Fibroblast of villous mesenchyme (primary cell): ENCODE results near the gene CELSR1. TPM values are rescaled to one million over a fixed set of nuclear protein-coding genes. Genes with fewer than 3 reads are reported as not detected.

Experiments
- DNase-seq: peaks from one replicate; pipeline ENCODE4 v3.0.0-alpha.2; 2010; ENCODE audit warnings: low read depth
- H3K4me3 ChIP-seq: 2 replicates; pipeline ENCODE4 v1.5.1; 2011; ENCODE audit warnings: low read depth, mild to moderate bottlenecking, low read length
- CTCF ChIP-seq: IDR thresholded peaks from 2 replicates; pipeline ENCODE4 v1.5.1; 2012; ENCODE audit warnings: low read depth, mild to moderate bottlenecking, low read length; ENCODE audit not compliant: insufficient read depth
- total RNA-seq: library from RNA; depleted of rRNA; stranded (reverse); fragments of >200 nt; gene quantifications from 2 replicates; pipeline ENCODE4 v1.2.3, GENCODE V29; 2012

The CELSR1 gene
- total RNA-seq, 1 donor = 1.7 TPM

DNA sequence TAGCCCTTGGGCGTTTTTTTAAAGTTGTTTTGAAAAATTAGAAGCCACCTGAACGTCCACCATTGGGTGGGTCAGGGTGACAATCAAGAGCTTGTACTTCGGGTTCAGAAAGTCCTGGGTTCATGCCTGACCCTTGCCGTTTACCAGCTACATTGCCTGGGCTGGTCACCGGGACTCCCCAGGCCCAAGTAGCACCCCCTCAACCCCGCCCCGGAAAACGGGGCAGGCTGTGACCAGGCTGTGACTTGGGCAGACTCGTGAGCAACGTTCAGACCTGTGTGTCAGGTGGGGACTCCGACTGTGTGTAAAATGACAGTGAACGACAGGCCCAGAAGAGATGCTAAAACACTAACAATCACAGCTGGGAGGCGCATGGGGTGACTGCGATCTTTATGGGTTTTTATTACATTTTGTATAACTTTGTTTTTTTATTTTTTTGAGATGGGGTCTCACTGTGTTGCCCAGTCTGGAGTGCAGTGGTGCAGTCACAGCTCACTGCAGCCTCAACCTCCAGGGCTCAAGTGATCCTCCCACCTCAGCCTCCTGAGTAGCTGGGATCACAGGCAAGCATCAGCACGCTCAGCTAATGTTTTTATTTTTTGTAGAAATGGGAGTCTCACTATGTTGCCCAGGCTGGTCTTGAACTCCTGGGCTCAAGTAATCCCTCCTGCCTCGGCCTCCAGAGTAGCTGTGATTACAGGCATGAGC is 145.1 kb downstream of the CELSR1 start:
- TF ChIP-seq CTCF = no peak
- H3K4me3 ChIP-seq = no peak overlapping the region
- no peak for DNase-seq

GRCh38 chr22:46391486-46392136 is 145.8 kb downstream of the CELSR1 start:
- no peak overlapping the region for H3K4me3 ChIP-seq
- no peak for DNase-seq
- no peak for TF ChIP-seq CTCF

DNA sequence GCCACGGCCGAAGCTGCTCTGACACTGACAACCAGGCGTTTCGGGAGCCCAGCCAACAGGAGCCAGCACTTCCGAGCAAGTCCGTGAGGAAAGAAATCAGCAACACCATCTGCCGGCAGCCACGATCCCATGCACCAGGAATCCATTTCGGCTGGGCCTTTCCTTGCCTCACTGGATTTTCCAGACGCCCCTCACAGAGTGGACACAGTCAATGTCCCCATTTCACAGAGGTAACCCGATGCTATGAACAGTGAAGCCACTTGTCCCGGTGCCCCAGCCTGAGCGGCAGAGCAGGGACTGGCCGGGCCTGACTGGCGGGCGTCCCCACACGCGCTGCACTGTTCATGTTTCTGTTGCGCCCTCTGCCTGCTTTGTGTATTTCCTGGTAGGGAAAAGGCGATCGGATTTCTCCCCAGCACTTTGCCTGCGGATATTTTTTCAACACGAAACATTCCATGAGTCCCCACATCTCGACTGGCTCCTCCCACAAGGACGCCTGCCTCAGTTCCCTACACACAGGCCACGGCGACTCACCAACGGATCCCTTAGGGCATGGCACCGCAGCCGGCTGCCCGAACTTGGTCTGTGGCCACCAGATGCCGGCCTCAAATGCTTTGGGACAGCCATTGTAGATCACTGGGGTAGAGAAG is 146.6 kb downstream of the CELSR1 start:
- no peak overlapping the region for H3K4me3 ChIP-seq
- peak; percentile 52 for DNase-seq
- TF ChIP-seq CTCF = peak; percentile 50

DNA sequence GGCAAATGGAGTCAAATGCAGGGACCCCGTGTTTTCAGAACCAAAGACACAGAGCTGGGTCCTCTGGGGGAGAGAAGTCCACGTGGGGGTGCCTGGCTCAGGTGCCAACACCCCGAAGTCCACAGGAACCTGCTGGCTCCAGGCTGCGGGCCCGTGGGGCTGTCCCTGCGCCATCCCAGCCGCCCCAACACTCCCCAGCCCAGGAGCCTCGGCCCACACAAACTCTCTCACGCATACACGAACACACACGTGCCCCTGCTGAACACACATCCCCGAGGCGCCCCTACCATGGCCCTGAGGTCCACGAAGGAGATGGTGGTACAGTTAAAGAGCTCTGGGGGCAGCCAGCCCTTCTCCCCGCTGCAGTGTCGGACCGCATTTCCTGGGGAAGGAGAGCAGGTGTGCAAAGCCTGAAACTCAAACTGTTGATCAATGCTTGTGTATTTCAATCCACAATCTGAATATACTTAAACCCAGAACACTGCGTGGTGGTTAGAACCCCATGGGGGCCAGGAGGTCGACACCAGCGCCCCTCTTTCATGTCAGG is 147.2 kb downstream of the CELSR1 start:
- TF ChIP-seq CTCF = no peak
- H3K4me3 ChIP-seq = no peak overlapping the region
- DNase-seq = no peak

- H3K4me3 ChIP-seq = no peak overlapping the region
- TF ChIP-seq CTCF = no peak
- no peak for DNase-seq
These were observed 148.3 kb downstream of the CELSR1 start for GRCh38 chr22:46389081-46389480.

DNA sequence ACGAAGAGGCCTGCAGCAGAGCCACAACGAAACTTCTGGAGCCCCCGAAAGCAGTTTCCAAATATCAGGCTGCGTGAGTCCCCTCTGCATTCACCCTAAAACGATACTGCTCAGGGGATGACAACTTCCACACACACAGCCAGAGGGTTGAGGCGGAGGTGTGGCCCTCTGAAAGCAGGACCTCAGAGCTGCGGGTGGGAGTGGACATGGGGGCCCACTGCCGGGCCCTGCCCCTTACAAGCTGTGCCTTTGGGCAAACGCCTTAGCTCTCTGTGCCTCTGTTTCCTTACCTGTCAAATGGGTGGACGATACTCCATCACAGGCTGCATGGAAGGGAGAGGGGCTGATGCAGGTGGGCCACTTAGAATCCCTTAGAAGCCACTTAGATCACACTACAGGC is 148.8 kb downstream of the CELSR1 start:
- no peak for DNase-seq
- H3K4me3 ChIP-seq = no peak overlapping the region
- TF ChIP-seq CTCF = no peak
